ENCODE data around the gene ODAPH. TPM values are rescaled to one million over a fixed set of nuclear protein-coding genes. Genes with fewer than 3 reads are reported as not detected.
"Not testable (repeated sequence)": the region's sequence is repeated elsewhere in the genome, so short reads cannot be mapped to it uniquely, and the experiment has no call there.

Gene ODAPH, protein sequence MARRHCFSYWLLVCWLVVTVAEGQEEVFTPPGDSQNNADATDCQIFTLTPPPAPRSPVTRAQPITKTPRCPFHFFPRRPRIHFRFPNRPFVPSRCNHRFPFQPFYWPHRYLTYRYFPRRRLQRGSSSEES
- total RNA-seq (not detected), polyA plus RNA-seq (not detected)
- long read RNA-seq, donor 1: 0 reads
- long read RNA-seq, donor 2: 0 reads
- long read RNA-seq, donor 3: 0 reads
- long read RNA-seq, donor 4: 0 reads

DNA sequence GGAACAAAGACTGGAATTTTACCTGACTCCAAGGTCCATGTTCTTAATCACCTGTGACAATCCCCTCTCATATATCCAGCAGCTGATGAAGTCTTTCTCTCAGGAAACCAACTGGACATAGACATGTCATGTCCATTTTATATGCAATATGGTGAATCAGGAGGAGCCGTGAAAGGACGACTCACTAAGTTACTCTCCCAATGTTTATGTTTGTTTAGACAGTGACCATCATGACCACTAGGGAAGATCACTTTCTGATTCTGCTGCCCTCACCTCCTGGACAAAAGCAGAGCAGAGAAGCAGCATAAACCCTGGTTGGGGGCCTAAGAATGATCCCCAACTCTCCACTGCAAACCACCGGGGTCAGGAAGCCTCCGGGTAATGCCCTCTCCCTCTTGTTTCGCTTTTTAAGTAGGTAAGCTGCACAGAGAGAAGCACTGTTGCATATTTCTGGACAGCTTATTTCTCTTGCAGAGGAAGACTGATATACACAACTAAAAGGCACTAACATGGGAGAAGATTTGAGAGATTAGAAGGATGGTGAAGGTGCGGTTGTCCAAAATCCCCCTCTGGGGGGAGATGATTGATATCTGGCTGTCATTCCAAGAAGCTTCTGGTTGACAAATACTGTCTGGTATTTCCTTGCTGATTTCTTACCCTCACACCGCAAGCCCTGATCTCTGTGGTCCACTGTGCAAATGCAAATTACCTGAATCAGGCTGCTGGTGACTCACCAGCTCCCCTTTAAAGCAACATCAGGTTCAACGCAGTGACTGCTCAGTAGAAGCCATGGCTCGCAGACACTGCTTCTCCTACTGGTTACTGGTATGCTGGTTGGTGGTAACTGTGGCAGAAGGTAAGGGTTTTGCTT lies at the start of gene ODAPH:
Gene ODAPH (plus strand): TSS at position 773 of the 871 bp plus-strand sequence. CDS start 17 bp downstream, at position 790.
- Histone ChIP-seq H3K9me3 (ENCODE audit: control insufficient read depth, low read length) (no peaks in the 10 kb centered on the region), H3K4me1 (ENCODE audit: control insufficient read depth, insufficient read depth, low read length) (no peaks in the 10 kb centered on the region), H3K4me3 (ENCODE audit: low read length) (no peak within 1 kb of the TSS), H3K27ac (ENCODE audit: low read length) (no peak within 1 kb of the TSS), H3K27me3 (ENCODE audit: control insufficient read depth, insufficient read depth) (no peaks in the 10 kb centered on the region)
- DNase-seq: no peak
- intact Hi-C loops (cut with DNase I): no loop called here
- WGBS: 70% methylated on average over 9 of the region's 9 CpGs
- no peak for ATAC-seq

DNA sequence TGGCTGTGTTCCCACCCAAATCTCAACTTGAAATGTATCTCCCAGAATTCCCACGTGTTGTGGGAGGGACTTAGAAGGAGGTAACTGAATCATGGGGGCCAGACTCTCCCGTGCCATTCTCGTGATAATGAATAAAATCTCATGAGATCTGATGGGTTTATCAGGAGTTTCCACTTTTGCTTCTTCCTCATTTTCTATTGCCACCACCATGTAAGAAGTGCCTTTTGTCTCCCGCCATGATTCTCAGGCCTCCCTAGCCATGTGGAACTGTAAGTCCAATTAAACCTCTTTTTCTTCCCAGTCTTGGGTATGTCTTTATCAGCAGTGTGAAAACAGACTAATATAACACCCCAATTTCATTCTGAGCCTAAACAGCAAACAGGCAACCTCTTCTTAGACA lies 46.3 kb upstream of the ODAPH start:
- WGBS: 64% methylated on average over 4 of the region's 4 CpGs

DNA sequence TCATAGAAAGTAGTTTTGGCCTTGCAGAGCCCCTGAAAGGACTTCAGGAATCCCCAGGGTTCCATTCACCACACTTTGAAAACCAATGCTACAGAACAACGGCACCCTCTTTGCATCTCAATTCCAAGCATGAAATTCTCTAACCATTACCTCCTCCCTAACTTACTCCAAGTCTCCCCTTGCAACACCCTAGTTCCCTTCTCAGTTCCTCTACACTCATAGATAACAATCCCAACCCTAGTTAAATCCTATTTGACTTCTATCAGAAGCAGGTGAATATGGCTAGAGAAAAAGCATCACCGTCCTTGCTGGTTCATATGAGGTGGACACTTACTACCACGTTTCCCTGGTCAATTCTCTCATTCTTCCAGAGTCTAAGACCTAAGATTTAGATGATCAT lies 44.0 kb upstream of the ODAPH start:
- intact Hi-C loops (cut with DNase I): no loop called here
- no peak overlapping the region for H3K27ac ChIP-seq (ENCODE audit: low read length)
- H3K27me3 ChIP-seq (ENCODE audit: control insufficient read depth, insufficient read depth): no peaks in the 10 kb centered on the region
- DNase-seq (no peak), ATAC-seq (no peak)
- no peaks in the 10 kb centered on the region for H3K9me3 ChIP-seq (ENCODE audit: control insufficient read depth, low read length)
- 51% methylated on average over 3 of the region's 3 CpGs for WGBS
- H3K4me3 ChIP-seq (ENCODE audit: low read length): peak overlapping the region; percentile 31
- H3K4me1 ChIP-seq (ENCODE audit: control insufficient read depth, insufficient read depth, low read length): no peaks in the 10 kb centered on the region

More for the DNA sequence above, 46.3 kb upstream of the ODAPH start:
- H3K4me3 ChIP-seq (ENCODE audit: low read length); H3K4me1 ChIP-seq (ENCODE audit: control insufficient read depth, insufficient read depth, low read length); H3K9me3 ChIP-seq (ENCODE audit: control insufficient read depth, low read length); H3K27ac ChIP-seq (ENCODE audit: low read length); intact Hi-C loops (cut with DNase I); H3K27me3 ChIP-seq (ENCODE audit: control insufficient read depth, insufficient read depth); DNase-seq; ATAC-seq: not testable (repeated sequence)

DNA sequence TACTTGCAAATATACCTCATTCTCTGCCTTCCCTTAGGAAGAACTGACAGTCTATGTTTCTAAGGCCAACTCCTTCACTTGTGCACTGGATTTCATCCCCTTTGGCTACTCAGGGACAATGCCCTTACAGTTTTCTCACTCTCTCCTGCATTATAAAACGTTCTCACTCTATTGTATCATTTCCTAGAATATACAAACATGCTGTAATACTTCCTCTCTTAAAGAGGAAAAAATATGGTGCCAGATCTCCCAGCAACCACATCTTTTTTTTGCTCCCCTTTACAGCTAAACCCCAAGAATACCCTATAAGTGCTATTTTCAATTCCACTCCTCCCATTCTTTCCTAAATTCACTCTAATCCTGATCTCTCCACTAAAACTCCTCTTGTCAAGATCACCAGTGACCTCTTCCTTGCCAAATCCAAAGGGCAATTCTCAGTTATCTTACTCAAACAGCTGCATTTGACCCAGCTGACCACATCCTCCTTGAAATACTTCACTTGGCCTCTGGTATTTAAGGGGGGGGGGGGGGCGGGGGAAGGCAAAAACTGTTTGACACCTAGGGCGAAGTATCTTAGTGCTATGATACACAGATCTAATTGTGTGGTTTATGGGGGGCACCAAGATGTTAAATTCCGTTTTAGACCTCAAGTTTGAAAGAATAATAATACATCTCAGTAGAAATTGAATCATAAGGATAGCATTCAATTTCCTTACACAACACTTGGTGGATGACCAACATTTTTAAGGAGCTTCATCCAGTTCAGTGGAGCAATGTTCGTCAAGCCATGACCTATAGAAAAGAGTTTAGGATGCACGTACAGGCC lies 43.3 kb upstream of the ODAPH start:
- Histone ChIP-seq H3K27ac (ENCODE audit: low read length) (peak overlapping the region; percentile 18), H3K4me1 (ENCODE audit: control insufficient read depth, insufficient read depth, low read length) (no peaks in the 10 kb centered on the region), H3K27me3 (ENCODE audit: control insufficient read depth, insufficient read depth) (no peaks in the 10 kb centered on the region), H3K4me3 (ENCODE audit: low read length) (peak overlapping the region; percentile 86), H3K9me3 (ENCODE audit: control insufficient read depth, low read length) (no peaks in the 10 kb centered on the region)
- intact Hi-C loops (cut with DNase I): no loop called here
- no peak for ATAC-seq
- WGBS: 32% methylated on average over 6 of the region's 6 CpGs
- DNase-seq: no peak

DNA sequence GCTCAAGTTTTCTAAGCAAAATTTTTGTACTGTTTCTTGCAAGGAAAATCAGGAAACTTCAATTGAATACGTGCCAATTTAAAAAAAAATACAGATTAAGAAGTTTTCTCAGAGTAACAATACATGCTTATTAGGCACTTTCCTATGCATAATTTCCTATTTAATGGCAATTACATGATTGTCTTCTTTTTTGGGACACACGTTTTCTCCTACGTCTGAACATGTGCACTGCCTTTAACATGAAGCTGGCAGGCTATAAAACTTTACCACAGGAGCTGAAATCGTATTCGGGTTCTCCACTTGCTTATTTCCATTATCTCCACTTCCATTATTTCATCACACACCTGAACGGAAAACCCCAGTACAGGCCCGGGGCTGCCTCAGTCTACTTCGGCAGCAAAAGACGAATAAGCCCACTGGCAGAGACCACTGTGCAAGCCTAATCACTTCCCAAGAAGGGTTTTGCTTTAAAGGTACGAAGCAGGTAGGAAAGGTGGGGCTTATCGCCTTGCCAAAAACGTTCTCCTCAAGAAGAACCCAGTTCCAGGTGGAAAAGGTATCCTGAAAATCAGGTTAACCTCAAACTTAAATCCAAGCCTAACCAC lies 42.2 kb upstream of the ODAPH start:
- Histone ChIP-seq H3K9me3 (ENCODE audit: control insufficient read depth, low read length) (no peaks in the 10 kb centered on the region), H3K27ac (ENCODE audit: low read length) (peak overlapping the region; percentile 92), H3K27me3 (ENCODE audit: control insufficient read depth, insufficient read depth) (no peaks in the 10 kb centered on the region), H3K4me1 (ENCODE audit: control insufficient read depth, insufficient read depth, low read length) (no peaks in the 10 kb centered on the region), H3K4me3 (ENCODE audit: low read length) (peak overlapping the region; percentile 86)
- under 1% methylated on average over 12 of the region's 12 CpGs for WGBS
- intact Hi-C loops (cut with DNase I): no loop called here
- ATAC-seq (peak; percentile 3 to 5), DNase-seq (peak in 1 of 3 donors; percentile 50)

DNA sequence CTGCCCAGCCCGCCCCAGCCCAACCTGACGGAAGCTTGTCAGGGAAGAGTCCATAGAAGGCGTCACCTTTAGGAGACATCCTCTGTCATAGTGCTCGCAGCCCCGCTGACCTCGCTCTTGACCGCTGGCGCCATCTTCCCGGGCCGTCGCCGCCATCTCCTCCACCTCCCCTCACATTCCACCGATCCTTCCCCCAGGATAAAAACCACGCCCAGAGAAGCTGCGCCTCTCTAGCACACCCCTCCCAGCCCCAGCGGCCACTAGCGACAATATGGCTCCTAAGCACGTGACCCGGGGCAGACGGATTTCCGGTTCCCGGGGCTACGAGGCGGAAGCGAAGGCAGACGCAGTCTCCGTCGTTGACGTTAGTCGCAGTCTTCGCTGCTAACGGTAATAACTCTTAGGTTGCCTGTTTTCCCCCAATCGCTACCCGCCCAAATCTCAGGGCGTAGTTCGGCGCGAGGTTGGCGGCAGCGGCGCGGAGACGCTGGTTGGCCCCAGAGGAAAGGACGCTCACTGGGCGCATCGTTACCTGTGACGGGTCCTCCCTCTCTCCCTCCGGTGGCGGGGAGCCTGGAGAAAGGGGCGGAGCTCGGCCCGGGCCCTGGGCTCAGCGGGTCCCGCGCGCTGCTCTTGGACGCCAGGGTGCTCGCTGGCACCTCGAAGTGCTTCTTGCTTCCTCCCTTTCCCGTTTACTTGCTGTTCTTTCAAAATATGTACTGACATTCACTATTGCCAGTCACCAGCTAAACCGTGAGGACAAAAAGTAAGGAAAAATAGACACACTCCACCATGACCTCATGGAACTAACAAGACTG lies 41.5 kb upstream of the ODAPH start, which contains the start of the genes RCHY1 and THAP6:
Gene RCHY1 (minus strand): TSS at position 273 of the 818 bp plus-strand sequence. CDS start 117 bp downstream, at position 156.
Gene THAP6 (plus strand): TSS at position 343 of the 818 bp plus-strand sequence. CDS start 980 bp downstream, outside the sequence.
- DNase-seq (peak; percentile 96 to 98 (median 97)), ATAC-seq (peak; percentile 99)
- Histone ChIP-seq H3K27ac (ENCODE audit: low read length) (peak within 1 kb of the TSS; percentile 92), H3K9me3 (ENCODE audit: control insufficient read depth, low read length) (no peaks in the 10 kb centered on the region), H3K4me3 (ENCODE audit: low read length) (peak within 1 kb of the TSS; percentile 86), H3K27me3 (ENCODE audit: control insufficient read depth, insufficient read depth) (no peaks in the 10 kb centered on the region), H3K4me1 (ENCODE audit: control insufficient read depth, insufficient read depth, low read length) (no peaks in the 10 kb centered on the region)
- intact Hi-C loops (cut with DNase I): no loop called here
- under 1% methylated on average over 61 of the region's 61 CpGs for WGBS

DNA sequence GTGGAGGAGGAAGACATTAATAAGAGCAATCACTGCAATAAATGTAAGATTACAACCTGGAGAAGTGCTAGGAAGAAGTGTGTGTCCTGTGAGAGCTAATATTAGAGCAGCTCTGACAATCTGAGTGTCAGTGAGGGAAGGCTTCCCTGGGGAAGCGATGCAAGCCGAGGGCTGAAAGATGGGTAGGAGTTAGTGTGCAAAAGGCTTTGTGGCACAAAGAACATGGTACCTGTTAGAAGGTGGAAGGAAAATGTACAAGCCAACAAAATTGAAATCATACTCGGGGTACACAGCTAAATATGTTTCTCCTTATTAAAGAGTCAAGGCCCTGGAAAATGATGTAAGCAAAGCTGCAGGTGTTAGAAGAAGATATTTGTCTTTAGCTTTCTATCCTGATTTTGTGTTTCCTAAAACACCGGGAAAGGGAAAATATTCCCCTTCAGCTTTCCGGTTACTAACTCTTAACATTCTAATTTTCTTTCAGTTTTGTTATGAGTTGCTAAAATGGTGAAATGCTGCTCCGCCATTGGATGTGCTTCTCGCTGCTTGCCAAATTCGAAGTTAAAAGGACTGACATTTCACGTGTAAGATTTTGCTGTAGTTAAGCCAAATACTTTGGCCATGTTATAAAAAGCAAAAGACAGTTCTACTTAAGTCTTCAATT lies 40.8 kb upstream of the ODAPH start:
- Histone ChIP-seq H3K9me3 (ENCODE audit: control insufficient read depth, low read length) (no peaks in the 10 kb centered on the region), H3K4me3 (ENCODE audit: low read length) (peak overlapping the region; percentile 86), H3K27me3 (ENCODE audit: control insufficient read depth, insufficient read depth) (no peaks in the 10 kb centered on the region), H3K4me1 (ENCODE audit: control insufficient read depth, insufficient read depth, low read length) (no peaks in the 10 kb centered on the region), H3K27ac (ENCODE audit: low read length) (peak overlapping the region; percentile 92)
- peak in 1 of 2 donors; percentile 1 for ATAC-seq
- 47% methylated on average over 9 of the region's 9 CpGs for WGBS
- DNase-seq: no peak
- intact Hi-C loops (cut with DNase I): no loop called here

DNA sequence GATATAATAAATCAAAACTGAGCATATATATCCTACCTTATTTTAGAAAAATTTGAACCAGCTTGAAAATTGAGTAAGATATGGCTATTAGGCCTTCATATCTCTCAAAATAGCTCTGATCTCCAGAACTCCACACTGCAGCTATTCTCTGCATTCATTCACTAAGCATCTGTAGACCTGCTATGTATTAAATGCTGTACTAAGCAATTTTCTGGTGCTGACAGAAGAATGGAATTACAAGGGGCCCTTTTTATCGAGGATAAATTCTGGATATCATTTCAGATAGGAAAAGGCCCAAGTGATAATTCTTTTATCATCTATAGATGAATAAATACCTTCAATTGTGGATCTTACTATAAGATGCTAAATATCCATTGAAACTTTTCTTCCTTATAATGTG lies 39.7 kb upstream of the ODAPH start:
- Histone ChIP-seq H3K9me3 (ENCODE audit: control insufficient read depth, low read length) (no peaks in the 10 kb centered on the region), H3K27ac (ENCODE audit: low read length) (no peak overlapping the region), H3K4me3 (ENCODE audit: low read length) (no peak overlapping the region), H3K27me3 (ENCODE audit: control insufficient read depth, insufficient read depth) (no peaks in the 10 kb centered on the region), H3K4me1 (ENCODE audit: control insufficient read depth, insufficient read depth, low read length) (no peaks in the 10 kb centered on the region)
- 69% methylated on average over 1 of the region's 1 CpG for WGBS
- intact Hi-C loops (cut with DNase I): no loop called here
- DNase-seq (no peak), ATAC-seq (no peak)

DNA sequence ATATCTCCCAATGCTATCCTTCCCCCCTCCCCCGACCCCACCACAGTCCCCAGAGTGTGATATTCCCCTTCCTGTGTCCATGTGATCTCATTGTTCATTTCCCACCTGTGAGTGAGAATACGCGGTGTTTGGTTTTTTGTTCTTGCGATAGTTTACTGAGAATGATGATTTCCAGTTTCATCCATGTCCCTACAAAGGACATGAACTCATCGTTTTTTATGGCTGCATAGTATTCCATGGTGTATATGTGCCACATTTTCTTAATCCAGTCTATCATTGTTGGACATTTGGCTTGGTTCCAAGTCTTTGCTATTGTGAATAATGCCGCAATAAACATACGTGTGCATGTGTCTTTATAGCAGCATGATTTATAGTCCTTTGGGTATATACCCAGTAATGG lies 36.4 kb upstream of the ODAPH start:
- intact Hi-C loops (cut with DNase I); H3K9me3 ChIP-seq (ENCODE audit: control insufficient read depth, low read length): not testable (repeated sequence)

More for the DNA sequence above, 36.4 kb upstream of the ODAPH start:
- H3K4me3 ChIP-seq (ENCODE audit: low read length); H3K27ac ChIP-seq (ENCODE audit: low read length); H3K4me1 ChIP-seq (ENCODE audit: control insufficient read depth, insufficient read depth, low read length); DNase-seq; H3K27me3 ChIP-seq (ENCODE audit: control insufficient read depth, insufficient read depth); ATAC-seq: not testable (repeated sequence)
- 97% methylated on average over 4 of the region's 7 CpGs for WGBS
